NCI-H2196 treated with DMSO at 0.1 percent for 48 hours (cell line): Measurements from ENCODE around the gene APLN.

Experiments used
- DNase-seq: peaks from one replicate; lab custom pipeline; 2025; ENCODE audit not compliant: unreplicated experiment; lab: John Stamatoyannopoulos, UW

APLN gene

DNA sequence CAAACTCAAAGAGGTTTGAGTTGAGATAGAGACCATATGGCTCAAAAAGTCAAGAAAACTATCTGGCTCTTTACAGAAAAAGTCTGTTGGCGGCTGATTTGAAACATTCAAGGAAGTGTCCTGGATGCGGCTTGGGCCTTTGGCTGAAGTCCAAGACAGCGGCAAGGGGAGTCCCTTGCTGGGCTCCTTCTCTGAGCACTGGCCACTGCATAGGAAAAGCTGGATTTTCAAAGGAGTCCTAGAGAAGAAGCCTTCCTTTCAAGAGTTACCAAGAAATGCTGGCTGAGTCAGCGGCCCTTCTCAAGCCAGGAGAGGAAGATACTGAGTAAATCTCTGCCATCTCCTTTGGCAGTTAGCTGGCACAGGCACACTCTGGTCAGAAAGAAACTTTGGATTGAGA lies 12.1 kb downstream of the APLN start:
- DNase-seq: no peak

DNA sequence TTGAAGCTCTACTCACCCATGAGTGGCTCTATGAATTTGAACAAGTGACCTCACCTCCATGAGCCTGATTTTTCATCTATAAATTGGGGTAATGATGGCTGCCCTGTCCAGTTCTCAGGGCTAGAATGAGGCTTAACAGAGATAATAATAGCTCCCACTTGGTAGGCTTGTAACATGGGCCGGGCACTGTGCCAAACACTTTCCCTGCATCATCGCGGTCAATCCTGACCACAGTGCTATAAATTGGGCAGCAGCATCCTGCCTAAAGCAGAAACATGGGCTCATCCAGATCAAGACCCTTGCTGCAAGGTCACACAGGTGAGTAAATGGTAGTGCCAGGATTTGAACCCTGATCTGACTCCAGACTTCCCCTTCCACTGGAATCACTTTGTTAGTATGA lies 12.8 kb downstream of the APLN start:
- DNase-seq: no peak

DNA sequence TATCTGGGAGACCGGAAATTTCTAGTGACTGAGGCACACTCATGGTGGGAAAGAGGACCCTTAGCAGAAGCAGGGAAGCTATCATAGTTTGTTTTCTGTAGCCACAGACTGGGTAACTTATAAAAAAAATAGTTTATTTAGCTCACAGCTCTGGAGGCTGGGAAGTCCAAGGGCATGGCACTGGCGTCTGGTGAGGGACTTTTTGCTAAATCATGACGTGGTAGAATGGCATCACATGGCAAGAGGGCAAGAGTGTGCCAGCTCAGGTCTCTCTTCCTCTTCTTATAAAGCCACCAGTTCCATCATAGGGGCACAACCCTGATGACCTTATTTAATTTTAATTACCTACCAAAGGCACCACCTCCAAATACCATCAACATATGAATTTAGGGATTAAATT lies 13.3 kb downstream of the APLN start:
- DNase-seq: no peak

DNA sequence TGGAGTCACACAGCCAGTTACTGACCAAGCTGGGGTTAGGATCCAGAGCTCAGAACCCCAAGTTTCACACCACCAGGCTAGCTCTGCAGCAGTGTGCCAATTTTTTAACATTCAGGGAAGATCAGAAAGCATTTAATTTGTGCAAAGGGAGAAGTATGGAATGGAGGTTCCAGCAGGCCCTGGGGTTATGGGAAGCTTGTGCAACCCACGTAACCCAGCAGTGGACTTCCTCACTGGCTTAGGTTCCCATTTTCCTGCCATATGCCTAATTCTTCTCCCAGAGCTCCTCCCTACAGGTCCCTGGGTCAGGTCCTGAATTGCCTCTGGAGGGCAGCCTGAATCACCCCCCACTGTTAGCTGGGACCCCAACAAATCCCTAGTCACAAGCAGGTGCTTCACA lies 14.0 kb downstream of the APLN start:
- no peak for DNase-seq

GRCh38 chrX:129638917-129639316 lies 15.8 kb downstream of the APLN start:
- DNase-seq: no peak

DNA sequence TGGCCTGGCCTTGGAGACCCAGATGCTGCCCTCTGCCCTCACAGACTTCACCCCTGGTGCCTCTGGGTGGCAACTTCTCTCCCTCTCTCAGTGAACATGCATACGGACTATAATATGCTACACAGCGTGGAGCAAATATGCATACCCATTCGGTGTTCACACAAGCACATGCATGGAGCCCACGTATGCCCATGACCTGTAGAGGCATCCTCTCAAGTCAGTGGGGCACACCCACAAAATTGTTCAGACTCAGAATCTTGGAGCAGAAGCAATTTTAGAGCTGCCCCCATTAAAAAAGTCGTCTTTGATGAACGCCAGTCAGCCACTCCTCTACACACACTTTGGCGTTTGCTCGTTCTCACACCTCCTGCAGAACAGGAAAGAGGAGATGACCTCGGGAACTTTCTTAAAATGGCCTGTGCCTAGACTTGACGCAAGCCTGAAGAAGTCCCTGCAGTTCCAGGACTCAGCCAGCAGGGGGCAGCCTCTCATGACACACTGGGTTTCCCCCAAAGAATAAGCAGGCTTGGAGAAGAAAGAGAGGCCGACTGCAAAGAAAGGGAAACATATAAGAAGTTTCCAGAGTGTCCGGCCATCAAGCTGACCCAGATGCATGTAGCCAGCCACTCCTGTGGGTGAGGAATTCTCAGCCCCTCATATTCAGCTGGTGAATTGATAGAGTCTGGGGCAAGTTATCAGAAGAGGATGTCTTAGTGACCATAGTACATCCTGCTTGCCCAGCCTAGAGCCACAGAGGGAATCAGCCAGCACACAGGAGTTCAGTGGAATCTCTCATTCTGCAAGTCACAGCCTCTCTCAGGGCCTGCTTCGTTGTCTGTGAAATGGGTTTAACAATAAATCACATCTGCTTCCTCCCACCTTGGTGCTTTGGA lies 17.3 kb downstream of the APLN start:
- peak; percentile 12 for DNase-seq

DNA sequence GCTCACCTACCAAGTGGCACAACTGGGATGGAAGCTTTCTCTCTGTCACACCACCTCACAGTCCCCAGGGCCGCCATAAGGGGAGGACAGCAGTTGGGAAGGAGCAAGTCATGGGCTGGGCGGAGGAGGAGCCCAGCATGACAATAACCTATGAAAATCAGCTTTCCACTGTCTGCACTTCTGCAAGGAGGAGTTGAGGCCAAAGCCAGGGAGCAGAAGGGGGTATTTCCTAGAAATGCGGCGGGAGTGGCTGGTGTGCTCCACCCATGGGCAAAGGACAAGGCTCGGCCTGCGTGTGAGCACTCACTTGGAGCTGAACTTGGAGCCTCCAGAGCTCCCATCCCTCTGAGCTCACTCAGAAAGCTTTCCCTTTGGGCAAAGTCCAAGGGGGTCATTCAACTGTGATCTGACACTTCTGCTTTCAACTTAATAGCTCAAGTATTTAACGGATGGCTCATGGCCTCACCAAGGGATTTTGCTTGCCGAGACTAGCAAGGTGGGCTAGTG lies 18.5 kb downstream of the APLN start:
- DNase-seq: no peak

GRCh38 chrX:129634541-129634940 lies 20.2 kb downstream of the APLN start:
- DNase-seq: no peak

DNA sequence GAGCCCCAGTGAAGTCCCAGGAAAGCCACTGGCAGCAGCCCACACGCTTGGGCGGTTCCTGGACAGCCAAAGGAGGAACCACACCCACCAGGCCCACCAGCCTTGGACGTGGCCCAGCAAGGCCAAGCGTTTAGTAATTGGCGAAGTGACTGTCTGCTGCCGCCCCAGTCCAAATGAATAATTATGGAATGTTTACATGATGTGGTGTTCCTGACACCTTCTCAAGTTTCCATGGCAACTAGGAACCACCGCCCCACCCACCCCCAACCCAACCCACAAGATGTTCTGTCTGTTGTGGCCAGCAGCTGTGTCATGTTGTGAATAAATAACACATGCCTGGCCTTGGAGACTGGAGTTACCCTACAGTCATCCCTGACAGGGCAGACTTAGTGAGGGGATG lies 22.3 kb downstream of the APLN start:
- no peak for DNase-seq

DNA sequence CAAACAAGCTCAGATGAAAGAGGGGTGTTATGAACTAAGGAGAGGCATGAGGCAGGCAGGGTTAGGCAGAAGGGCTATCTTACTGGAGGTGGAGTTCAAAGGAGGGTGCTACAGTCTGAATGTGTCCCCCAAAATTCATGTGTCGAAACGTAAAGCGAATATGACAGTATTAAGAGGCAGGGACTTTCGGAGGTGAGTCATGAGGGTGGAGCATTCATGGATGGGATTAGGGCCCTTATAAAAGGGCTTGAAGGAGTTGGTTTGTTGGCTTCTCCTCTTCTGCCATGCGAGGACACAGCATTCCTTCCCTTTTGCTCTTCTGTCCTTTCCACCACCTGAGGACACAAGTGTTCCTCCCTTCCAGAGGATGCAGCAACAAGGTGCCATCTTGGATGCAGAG lies 22.9 kb downstream of the APLN start:
- no peak for DNase-seq

GRCh38 chrX:129629837-129630236 lies 24.9 kb downstream of the APLN start:
- DNase-seq: no peak

- DNase-seq: no peak
Measured at GRCh38 chrX:129626026-129626425, 28.7 kb downstream of the APLN start.

DNA sequence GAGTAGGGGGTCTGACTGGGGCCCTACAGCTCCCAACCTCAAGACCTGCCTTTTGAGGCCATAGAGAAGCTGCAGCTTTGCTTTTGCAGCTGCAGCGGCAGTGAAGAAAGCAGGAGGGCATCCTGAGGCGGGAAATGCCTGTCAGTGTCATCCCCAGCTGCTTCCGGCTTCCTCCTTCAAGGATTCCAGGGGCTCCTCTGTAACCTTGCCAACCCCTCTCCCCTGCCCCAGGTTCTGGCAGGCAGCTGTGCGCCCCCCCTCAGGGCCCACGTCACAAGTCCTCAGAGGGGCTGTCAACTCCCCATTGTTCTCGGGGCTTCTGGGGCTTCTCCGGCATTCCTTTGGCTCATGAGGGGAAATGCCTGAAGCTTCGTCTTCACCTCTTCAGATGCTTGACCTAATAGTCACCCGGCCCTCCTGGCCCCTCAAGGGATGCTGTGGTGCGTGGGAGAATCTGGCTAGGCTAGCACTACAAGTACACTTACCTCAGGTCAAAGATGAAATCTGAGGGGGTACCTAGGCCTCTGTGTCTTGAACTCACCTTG lies 31.9 kb downstream of the APLN start:
- no peak for DNase-seq

DNA sequence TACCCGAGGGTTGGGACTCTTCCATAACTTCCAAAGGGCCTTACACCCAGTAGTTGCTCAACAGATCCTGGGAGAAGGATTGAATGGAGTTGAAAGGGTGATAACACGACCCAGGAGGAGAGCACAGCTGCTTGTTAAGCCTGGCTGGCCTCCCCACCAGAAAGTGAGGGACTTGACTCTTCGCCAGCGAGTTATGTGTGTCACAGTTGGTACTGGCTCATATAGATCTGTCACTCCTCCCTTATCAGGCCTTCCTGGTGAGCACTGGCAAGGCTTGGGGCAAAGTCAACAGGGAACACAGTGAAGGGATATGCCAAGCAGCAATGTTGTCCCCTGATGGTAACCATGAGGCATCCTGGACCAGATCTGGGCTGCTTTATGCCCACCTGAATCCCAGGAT lies 35.8 kb downstream of the APLN start:
- no peak for DNase-seq

GRCh38 chrX:129617420-129617819 lies 37.3 kb downstream of the APLN start:
- no peak for DNase-seq

- no peak for DNase-seq
Measured at GRCh38 chrX:129614481-129615255, 40.1 kb downstream of the APLN start.

DNA sequence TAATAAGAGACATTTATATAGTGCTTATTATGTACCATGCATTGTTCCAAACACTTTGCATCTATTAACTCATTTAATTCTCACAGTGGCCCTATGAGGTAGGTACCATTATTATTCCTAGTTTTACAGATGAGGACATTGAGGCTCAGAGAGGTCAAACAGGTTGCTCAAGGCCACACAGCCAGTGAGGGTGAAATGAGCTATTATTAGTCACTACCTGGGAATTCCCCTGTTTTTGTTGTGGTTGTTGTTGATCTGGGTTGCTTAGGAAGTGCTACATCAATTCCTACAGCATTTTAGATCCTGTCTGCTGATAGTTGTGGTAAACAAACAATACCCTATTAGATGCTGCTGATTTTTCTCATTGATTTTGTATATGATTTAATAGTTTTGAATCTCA lies 41.2 kb downstream of the APLN start:
- no peak for DNase-seq

- no peak for DNase-seq
Measured at GRCh38 chrX:129612396-129612795, 42.4 kb downstream of the APLN start.

- DNase-seq: no peak
Measured at GRCh38 chrX:129609395-129609794, 45.4 kb downstream of the APLN start.

- no peak for DNase-seq
Measured at GRCh38 chrX:129608496-129608895, 46.3 kb downstream of the APLN start.

DNA sequence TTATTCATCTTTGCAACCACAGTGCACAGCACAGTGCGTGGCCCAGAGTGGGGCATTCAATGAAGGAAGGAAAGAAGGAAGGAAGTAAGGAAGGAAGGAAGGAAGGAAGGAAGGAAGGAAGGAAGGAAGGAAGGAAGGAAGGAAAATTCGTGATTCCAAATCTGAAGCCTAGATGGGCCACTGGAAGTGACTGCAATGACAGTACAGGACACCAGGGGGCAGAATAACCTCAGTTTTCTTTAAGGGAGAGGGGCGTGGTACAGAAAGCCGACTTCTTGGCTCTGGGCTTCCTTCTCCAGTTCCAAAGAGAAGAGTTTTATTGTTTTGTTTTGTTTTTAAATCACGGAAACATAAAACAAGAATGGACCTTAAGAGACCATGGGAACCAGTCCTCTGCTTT lies 47.8 kb downstream of the APLN start:
- peak; percentile 16 for DNase-seq

DNA sequence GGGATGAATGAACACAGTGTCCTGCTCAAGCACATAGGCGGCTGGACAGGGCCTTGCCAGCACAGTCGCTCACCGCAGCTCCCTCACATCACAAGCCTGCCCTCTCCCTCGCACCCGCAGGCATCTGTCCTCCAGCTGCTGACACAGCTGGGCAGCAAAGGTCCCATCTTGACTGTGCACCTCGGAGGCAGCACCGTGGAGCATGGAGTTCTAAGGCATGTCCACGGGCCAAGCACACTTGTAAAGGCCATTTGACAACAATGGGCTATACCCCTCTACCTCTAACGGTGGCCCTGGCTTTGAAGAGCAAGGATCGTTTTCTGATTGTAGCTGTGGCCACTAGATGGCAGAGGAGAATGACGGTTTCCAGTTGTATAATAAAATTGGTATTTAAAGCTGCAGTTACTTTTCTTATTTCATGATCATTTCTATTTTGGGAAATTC lies 53.8 kb downstream of the APLN start:
- no peak for DNase-seq
